H7 (cell line): ENCODE measurements around the gene PLEKHG4B. TPM values are rescaled to one million over a fixed set of nuclear protein-coding genes. Genes with fewer than 3 reads are reported as not detected.
"Not testable (repeated sequence)": the region's sequence is repeated elsewhere in the genome, so short reads cannot be mapped to it uniquely, and the experiment has no call there.

Source experiments
- DNase-seq: peaks from one replicate; pipeline ENCODE4 v3.0.0; 2012
- H3K27me3 ChIP-seq: 2 replicates; pipeline ENCODE4 v1.6.0; 2011; ENCODE audit warnings: mild to moderate bottlenecking, low read length; ENCODE audit not compliant: control insufficient read depth, insufficient read depth
- H3K36me3 ChIP-seq: replicated peaks from 2 replicates; pipeline ENCODE4 v1.5.1; 2011; ENCODE audit warnings: low read length; ENCODE audit not compliant: control insufficient read depth, insufficient read depth
- H3K4me3 ChIP-seq: 2 replicates; pipeline ENCODE4 v1.5.1; 2011; ENCODE audit warnings: low read depth, mild to moderate bottlenecking, control low read depth, low read length, moderate library complexity; ENCODE audit not compliant: insufficient read depth
- total RNA-seq: library from RNA; depleted of rRNA; stranded (reverse); fragments of >200 nt; shearing (Covaris generic); gene quantifications from 2 replicates; pipeline ENCODE4 v1.2.3, GENCODE V29; 2014

Gene PLEKHG4B
- total RNA-seq, 1 experiment from 2014 or later, result 34.1 TPM

DNA sequence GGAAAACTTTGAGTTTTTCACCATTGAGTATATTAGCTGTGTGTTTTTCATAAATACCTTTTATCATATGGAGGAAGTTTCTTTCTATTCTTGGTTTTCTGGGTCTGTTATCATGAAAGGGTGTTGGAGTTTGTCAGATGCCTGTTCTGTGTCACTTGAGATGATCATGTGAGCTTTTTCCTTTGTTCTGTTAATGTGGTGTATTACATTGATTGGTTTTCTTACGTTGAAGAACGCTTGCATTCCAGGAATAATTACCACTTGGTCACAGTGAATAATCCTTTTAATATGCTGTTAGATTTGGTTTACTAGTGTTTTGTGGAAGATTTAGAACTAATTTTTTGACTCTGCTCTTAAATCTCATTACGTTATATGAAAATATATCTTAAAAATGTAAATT lies 7.8 kb downstream of the PLEKHG4B start:
- Histone ChIP-seq H3K4me3 (no peak overlapping the region), H3K27me3 (no peaks in the 10 kb centered on the region), H3K36me3 (peaks cover under 1% of the 10 kb centered on the region)
- no peak for DNase-seq

DNA sequence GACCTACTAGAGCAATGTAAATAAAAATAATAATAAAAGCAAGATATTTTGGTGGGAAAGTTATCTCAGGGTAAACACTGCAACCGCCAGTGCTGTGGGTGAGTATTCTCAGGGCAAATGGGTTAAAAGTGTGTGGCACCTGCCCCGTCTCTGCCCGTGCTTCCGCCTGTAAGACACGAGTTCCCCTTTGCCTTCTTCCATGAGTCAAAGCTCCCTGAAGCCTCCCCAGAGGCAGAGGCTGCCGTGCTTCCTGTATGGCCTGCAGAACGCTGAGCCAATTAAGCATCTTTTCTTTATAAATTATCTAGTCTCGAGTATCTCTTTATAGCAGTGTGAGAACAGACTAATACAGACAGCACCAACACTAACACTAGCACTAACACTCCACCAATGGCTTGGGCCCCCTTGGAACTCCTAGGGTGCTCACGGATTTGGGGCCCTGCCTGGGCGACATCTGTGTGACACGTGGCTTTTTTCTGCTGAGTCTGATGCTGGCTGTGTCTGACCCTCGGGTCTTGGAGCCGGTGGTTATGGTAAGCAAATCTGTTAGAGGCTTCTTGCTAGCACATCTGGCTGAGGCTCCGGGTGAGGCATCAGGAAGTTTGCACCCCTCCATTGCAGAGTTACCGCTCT lies 10.6 kb downstream of the PLEKHG4B start:
- Histone ChIP-seq H3K27me3 (no peaks in the 10 kb centered on the region), H3K4me3 (no peak overlapping the region), H3K36me3 (no peaks in the 10 kb centered on the region; the same call in 1 of the 2 replicates)
- DNase-seq, result no peak

DNA sequence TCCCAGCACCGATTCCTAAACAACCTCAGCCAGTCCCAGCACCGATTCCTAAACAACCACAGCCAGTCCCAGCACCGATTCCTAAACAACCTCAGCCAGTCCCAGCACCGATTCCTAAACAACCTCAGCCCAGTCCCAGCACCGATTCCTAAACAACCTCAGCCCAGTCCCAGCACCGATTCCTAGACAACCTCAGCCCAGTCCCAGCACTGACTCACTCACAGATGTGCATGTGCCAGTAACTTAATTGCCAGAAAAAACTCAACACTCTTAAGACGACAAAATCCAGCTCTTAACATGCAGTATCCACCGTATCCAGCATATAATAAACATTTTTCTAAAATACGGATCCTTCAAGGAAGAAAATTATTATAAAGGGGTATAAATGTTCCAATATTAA lies 12.1 kb downstream of the PLEKHG4B start:
- not testable (repeated sequence) for H3K4me3 ChIP-seq, H3K27me3 ChIP-seq, H3K36me3 ChIP-seq, DNase-seq

DNA sequence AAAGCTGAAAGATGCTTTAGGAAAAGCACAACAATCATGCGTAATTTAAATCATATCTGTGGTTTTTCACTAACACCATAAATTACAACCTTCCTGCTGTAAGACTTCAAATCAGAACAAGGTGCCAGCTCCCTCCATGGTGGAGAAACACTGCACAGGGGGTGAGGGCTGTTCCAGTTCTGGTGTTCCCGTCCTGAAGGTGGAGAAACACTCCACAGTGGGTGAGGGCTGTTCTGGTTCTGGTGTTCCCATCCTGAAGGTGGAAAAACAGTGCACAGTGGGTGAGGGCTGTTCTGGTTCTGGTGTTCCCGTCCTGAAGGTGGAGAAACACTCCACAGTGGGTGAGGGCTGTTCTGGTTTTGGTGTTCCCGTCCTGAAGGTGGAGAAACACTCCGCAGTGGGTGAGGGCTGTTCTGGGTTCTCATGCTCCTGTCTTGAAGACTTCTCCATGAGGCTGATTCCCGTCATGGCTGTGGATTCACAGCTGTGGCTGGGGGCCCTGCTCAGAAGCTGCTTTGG lies 12.9 kb downstream of the PLEKHG4B start:
- no peak for DNase-seq
- peaks cover 2% of the 10 kb centered on the region for H3K36me3 ChIP-seq
- H3K4me3 ChIP-seq, result no peak overlapping the region
- no peaks in the 10 kb centered on the region for H3K27me3 ChIP-seq

GRCh38 chr5:105504-106070 lies 13.6 kb downstream of the PLEKHG4B start:
- Histone ChIP-seq H3K4me3 (no peak overlapping the region), H3K27me3 (no peaks in the 10 kb centered on the region), H3K36me3 (peaks cover 6% of the 10 kb centered on the region)
- no peak for DNase-seq

DNA sequence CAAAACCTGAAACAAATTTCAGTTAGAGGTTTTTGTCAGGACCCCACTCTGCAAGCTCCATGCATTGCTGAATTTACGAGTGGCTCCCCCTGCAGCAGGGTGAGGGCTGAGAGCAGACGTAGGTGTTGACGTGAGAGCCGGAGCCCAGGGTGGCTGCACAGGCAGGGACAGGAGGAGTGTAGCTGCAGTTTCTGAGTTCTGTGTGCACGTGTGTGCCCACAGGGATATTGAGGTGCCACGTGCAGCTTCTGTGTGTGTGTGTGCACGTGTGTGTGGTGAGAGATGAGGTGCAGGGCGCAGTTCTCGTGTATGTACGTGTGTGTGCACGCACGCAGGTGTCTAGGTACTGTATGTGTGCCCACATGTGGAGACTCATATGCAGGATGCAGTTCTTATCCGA lies 14.6 kb downstream of the PLEKHG4B start:
- H3K27me3 ChIP-seq, result no peaks in the 10 kb centered on the region
- no peak overlapping the region for H3K4me3 ChIP-seq
- no peak for DNase-seq
- H3K36me3 ChIP-seq, result peaks cover 6% of the 10 kb centered on the region

DNA sequence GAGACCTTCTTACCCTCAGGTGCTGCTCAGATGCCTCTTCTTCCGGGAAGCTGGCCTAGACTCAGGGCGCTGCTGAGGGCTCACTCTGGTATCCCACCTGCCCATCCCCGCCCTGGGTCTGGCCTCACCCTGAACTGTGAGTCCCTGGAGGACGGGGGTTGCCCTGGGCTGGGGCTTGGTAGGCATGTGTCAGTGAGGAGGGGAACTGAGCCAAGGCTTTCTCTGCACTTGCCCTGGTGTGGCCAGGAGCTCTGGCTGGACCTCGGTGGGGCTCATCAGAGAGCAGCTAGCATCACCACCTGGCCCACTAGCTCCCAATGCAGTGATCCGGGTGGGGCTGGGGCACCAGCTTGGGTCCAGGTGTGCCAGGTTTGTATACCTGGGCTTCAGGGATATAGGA lies 15.6 kb downstream of the PLEKHG4B start:
- DNase-seq, result no peak
- Histone ChIP-seq H3K27me3 (no peaks in the 10 kb centered on the region), H3K36me3 (peaks cover 9% of the 10 kb centered on the region), H3K4me3 (no peak overlapping the region)

GRCh38 chr5:109826-110225 lies 17.9 kb downstream of the PLEKHG4B start:
- DNase-seq, result no peak
- Histone ChIP-seq H3K36me3 (peaks cover 21% of the 10 kb centered on the region), H3K27me3 (no peaks in the 10 kb centered on the region), H3K4me3 (no peak overlapping the region)

- no peak for DNase-seq
- Histone ChIP-seq H3K27me3 (no peaks in the 10 kb centered on the region), H3K4me3 (no peak overlapping the region), H3K36me3 (peaks cover 23% of the 10 kb centered on the region)
Measured at GRCh38 chr5:110270-110888, 18.4 kb downstream of the PLEKHG4B start.

GRCh38 chr5:111171-111570 lies 19.2 kb downstream of the PLEKHG4B start:
- Histone ChIP-seq H3K27me3 (no peaks in the 10 kb centered on the region), H3K4me3 (no peak overlapping the region), H3K36me3 (peaks cover 30% of the 10 kb centered on the region)
- DNase-seq, result no peak

GRCh38 chr5:119486-120097 lies 27.6 kb downstream of the PLEKHG4B start:
- Histone ChIP-seq H3K27me3 (no peaks in the 10 kb centered on the region), H3K36me3 (peaks cover 23% of the 10 kb centered on the region), H3K4me3 (no peak overlapping the region)
- no peak for DNase-seq

DNA sequence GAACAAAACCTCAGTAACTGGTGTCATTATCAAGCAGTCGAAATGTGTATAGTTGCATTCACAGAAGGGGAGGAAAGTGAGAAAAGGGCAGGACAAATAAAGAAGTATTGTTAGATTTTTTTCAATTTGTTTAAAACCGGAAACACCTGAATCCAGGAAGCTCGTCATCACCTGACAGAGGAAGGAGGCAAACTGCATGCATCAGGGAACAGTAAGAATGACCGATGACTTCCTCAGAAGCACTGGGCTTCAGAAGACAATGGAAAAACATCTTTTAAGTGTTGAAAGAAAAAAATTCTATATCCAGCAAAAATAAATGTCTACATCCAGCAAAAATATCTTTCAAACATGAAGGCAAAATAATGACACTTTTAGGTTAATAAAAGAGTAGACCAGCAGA lies 29.5 kb downstream of the PLEKHG4B start:
- Histone ChIP-seq H3K4me3 (no peak overlapping the region), H3K36me3 (peaks cover 11% of the 10 kb centered on the region), H3K27me3 (no peaks in the 10 kb centered on the region)
- no peak for DNase-seq

DNA sequence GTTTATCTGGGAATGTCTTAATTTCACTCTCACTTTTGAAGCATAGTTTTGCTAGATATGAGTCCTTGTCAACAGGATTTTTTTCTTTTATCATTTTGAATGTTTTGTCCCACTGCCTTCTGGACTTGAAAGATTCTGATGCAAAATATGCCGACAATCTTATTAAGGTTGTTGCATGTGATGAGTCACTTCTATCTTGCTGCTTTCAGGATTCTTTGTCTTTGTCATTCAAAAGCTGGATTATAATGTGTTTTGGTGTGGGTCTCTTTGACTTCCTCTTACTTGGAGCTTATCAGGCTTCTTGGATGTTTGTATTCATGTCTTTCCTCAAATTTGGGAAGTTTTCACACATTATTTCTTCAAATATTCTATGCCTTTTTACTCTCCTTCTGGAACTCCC lies 33.8 kb downstream of the PLEKHG4B start:
- Histone ChIP-seq H3K36me3 (0 out of 2 replicates have a peak, but pooled peaks cover 2% of the 10 kb centered on the region), H3K4me3 (no peak overlapping the region), H3K27me3 (no peaks in the 10 kb centered on the region)
- DNase-seq, result no peak

GRCh38 chr5:126806-127205 lies 34.8 kb downstream of the PLEKHG4B start:
- DNase-seq, result no peak
- no peak overlapping the region for H3K4me3 ChIP-seq

GRCh38 chr5:127886-128285 lies 35.9 kb downstream of the PLEKHG4B start:
- no peak for DNase-seq
- H3K27me3 ChIP-seq, result no peaks in the 10 kb centered on the region
- H3K4me3 ChIP-seq, result no peak overlapping the region

More at GRCh38 chr5:126806-127205, 34.8 kb downstream of the PLEKHG4B start:
- H3K36me3 ChIP-seq, result 0 out of 2 replicates have a peak, but pooled peaks cover 2% of the 10 kb centered on the region
- no peaks in the 10 kb centered on the region for H3K27me3 ChIP-seq

More at GRCh38 chr5:127886-128285, 35.9 kb downstream of the PLEKHG4B start:
- 0 out of 2 replicates have a peak, but pooled peaks cover 2% of the 10 kb centered on the region for H3K36me3 ChIP-seq
